ENCODE results near the gene SLC9A1.

SLC9A1 gene

GRCh38 chr1:27108588-27108987 lies 46.3 kb downstream of the SLC9A1 start:
- no peak overlapping the region for H3K27ac ChIP-seq
- DNase-seq (ENCODE audit: low read depth, low spot score), result no peak

- no peak for DNase-seq (ENCODE audit: low read depth, low spot score)
- peak overlapping the region; percentile 39 for H3K27ac ChIP-seq
Observed at GRCh38 chr1:27106561-27107323, 48.2 kb downstream of the SLC9A1 start.

GRCh38 chr1:27105018-27105417 lies 49.9 kb downstream of the SLC9A1 start:
- no peak for DNase-seq (ENCODE audit: low read depth, low spot score)
- H3K27ac ChIP-seq, result peak overlapping the region; percentile 39

- no peak overlapping the region for H3K27ac ChIP-seq
- no peak for DNase-seq (ENCODE audit: low read depth, low spot score)
Observed at GRCh38 chr1:27103498-27103897, 51.4 kb downstream of the SLC9A1 start.

GRCh38 chr1:27102707-27103468 lies 52.0 kb downstream of the SLC9A1 start:
- no peak overlapping the region for H3K27ac ChIP-seq
- no peak for DNase-seq (ENCODE audit: low read depth, low spot score)

- H3K27ac ChIP-seq, result no peak overlapping the region
Observed at GRCh38 chr1:27102134-27102706, 52.7 kb downstream of the SLC9A1 start.

GRCh38 chr1:27101696-27102095 lies 53.2 kb downstream of the SLC9A1 start:
- no peak for DNase-seq (ENCODE audit: low read depth, low spot score)
- H3K27ac ChIP-seq, result no peak overlapping the region

More at GRCh38 chr1:27102134-27102706, 52.7 kb downstream of the SLC9A1 start:
- DNase-seq (ENCODE audit: low read depth, low spot score), result no peak

- DNase-seq (ENCODE audit: low read depth, low spot score), result no peak
- H3K27ac ChIP-seq, result peak overlapping the region; percentile 80
Observed at GRCh38 chr1:27101054-27101491, 53.9 kb downstream of the SLC9A1 start.

GRCh38 chr1:27100335-27101053 lies 54.4 kb downstream of the SLC9A1 start:
- H3K27ac ChIP-seq, result peak overlapping the region; percentile 80

GRCh38 chr1:27099587-27100334 lies 55.2 kb downstream of the SLC9A1 start:
- no peak for DNase-seq (ENCODE audit: low read depth, low spot score)
- H3K27ac ChIP-seq, result peak overlapping the region; percentile 80

More at GRCh38 chr1:27100335-27101053, 54.4 kb downstream of the SLC9A1 start:
- DNase-seq (ENCODE audit: low read depth, low spot score), result no peak

GRCh38 chr1:27099135-27099586 lies 55.8 kb downstream of the SLC9A1 start:
- no peak for DNase-seq (ENCODE audit: low read depth, low spot score)
- peak overlapping the region; percentile 80 for H3K27ac ChIP-seq

- peak overlapping the region; percentile 80 for H3K27ac ChIP-seq
- DNase-seq (ENCODE audit: low read depth, low spot score), result no peak
Observed at GRCh38 chr1:27098431-27099134, 56.3 kb downstream of the SLC9A1 start.

GRCh38 chr1:27097484-27097917 lies 57.4 kb downstream of the SLC9A1 start:
- peak overlapping the region; percentile 80 for H3K27ac ChIP-seq
- DNase-seq (ENCODE audit: low read depth, low spot score), result no peak

GRCh38 chr1:27095576-27095975 lies 59.3 kb downstream of the SLC9A1 start:
- no peak overlapping the region for H3K27ac ChIP-seq
- DNase-seq (ENCODE audit: low read depth, low spot score), result no peak

- no peak for DNase-seq (ENCODE audit: low read depth, low spot score)
- H3K27ac ChIP-seq, result no peak overlapping the region
Observed at GRCh38 chr1:27092888-27093287, 62.0 kb downstream of the SLC9A1 start.

- no peak for DNase-seq (ENCODE audit: low read depth, low spot score)
- no peak overlapping the region for H3K27ac ChIP-seq
Observed at GRCh38 chr1:27090911-27091310, 64.0 kb downstream of the SLC9A1 start.

GRCh38 chr1:27087371-27088220 lies 67.3 kb downstream of the SLC9A1 start:
- DNase-seq (ENCODE audit: low read depth, low spot score), result no peak

GRCh38 chr1:27086628-27087027 lies 68.3 kb downstream of the SLC9A1 start:
- no peak for DNase-seq (ENCODE audit: low read depth, low spot score)
- no peak overlapping the region for H3K27ac ChIP-seq

More at GRCh38 chr1:27087371-27088220, 67.3 kb downstream of the SLC9A1 start:
- no peak overlapping the region for H3K27ac ChIP-seq
